ENCODE results near the gene PHOSPHO2. TPM values are rescaled to one million over a fixed set of nuclear protein-coding genes. Genes with fewer than 3 reads are reported as not detected.

The PHOSPHO2 gene
- total and polyA plus RNA-seq, 2 donors (not counting 3 experiments of a cell fraction or from before 2014, with no cell fraction given): 0.69 to 2.7 TPM

- Histone ChIP-seq H3K79me2 (ENCODE audit: control insufficient read depth, insufficient read depth, low read length) (no peaks in the 10 kb centered on the region), H4K20me1 (replicated peaks; ENCODE audit: control insufficient read depth, extremely low read depth, insufficient read depth, low read length) (no peaks in the 10 kb centered on the region), H3K27me3 (ENCODE audit: control insufficient read depth in 2 of 2, insufficient read depth in 2 of 2, low read length in 2 of 2) (no peaks in the 10 kb centered on the region), H2AFZ (ENCODE audit: low read depth, low read length) (no peak overlapping the region), H3K4me2 (ENCODE audit: insufficient read depth, low read length) (no peak overlapping the region), H3K27ac (ENCODE audit: insufficient read depth, low read depth, low read length) (no peak overlapping the region), H3K9me1 (replicated peaks; ENCODE audit: control insufficient read depth, extremely low read depth, insufficient read depth, low read length) (no peaks in the 10 kb centered on the region), H3K9ac (replicated peaks; ENCODE audit: extremely low read depth, insufficient read depth, low read length) (no peak overlapping the region), H3K4me3 (replicated peaks in 1 of 3; ENCODE audit: insufficient read depth in 1 of 3, low read depth in 1 of 3, low read length in 3 of 3) (no peak overlapping the region), H3K9me3 (replicated peaks; ENCODE audit: control insufficient read depth, insufficient read depth, low read length) (no peaks in the 10 kb centered on the region), H3K4me1 (ENCODE audit: control insufficient read depth, extremely low read depth, insufficient read depth, low read length) (no peaks in the 10 kb centered on the region), H3K36me3 (ENCODE audit: control insufficient read depth in 2 of 2, extremely low read depth in 1 of 2, insufficient read depth in 2 of 2, low read length in 2 of 2) (no peaks in the 10 kb centered on the region)
- ChIA-PET CTCF (no interaction called here), POLR2A (no interaction called here)
- no TSS peak for BruUV-seq (replicated peaks)
- TF ChIP-seq GATA2 (IDR thresholded peaks at IDR 0.05; ENCODE audit: insufficient read depth, insufficient read length, low read depth, low read length): no peak
- TF ChIP-seq MYC (IDR thresholded peaks at IDR 0.05; ENCODE audit: low read depth, low read length): no peak
- TF ChIP-seq EZH2 (IDR thresholded peaks at IDR 0.05; ENCODE audit: borderline replicate concordance, low read depth, low read length, severe bottlenecking): no peak
- no peak for TF ChIP-seq POLR2A (IDR thresholded peaks at IDR 0.05; ENCODE audit: low read depth, low read length)
- no peak for TF ChIP-seq MAX (IDR thresholded peaks at IDR 0.05; ENCODE audit: insufficient read depth, insufficient read length)
- TF ChIP-seq FOS (IDR thresholded peaks at IDR 0.05; ENCODE audit: borderline replicate concordance, insufficient read depth, low read length): no peak
- TF ChIP-seq, protein P1, sequence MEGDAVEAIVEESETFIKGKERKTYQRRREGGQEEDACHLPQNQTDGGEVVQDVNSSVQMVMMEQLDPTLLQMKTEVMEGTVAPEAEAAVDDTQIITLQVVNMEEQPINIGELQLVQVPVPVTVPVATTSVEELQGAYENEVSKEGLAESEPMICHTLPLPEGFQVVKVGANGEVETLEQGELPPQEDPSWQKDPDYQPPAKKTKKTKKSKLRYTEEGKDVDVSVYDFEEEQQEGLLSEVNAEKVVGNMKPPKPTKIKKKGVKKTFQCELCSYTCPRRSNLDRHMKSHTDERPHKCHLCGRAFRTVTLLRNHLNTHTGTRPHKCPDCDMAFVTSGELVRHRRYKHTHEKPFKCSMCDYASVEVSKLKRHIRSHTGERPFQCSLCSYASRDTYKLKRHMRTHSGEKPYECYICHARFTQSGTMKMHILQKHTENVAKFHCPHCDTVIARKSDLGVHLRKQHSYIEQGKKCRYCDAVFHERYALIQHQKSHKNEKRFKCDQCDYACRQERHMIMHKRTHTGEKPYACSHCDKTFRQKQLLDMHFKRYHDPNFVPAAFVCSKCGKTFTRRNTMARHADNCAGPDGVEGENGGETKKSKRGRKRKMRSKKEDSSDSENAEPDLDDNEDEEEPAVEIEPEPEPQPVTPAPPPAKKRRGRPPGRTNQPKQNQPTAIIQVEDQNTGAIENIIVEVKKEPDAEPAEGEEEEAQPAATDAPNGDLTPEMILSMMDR (IDR thresholded peaks at IDR 0.05; ENCODE audit: extremely low read depth in 1 of 2, insufficient read depth in 1 of 2, low read depth in 1 of 2, low read length in 2 of 2): no peak
- no peak for TF ChIP-seq POLR2AphosphoS5 (IDR thresholded peaks at IDR 0.05; ENCODE audit: insufficient read depth, low read depth, low read length)
- no peak for TF ChIP-seq JUN (IDR thresholded peaks at IDR 0.05; ENCODE audit: borderline replicate concordance, insufficient read depth, insufficient read length, low read depth)
- no peak for DNase-seq (ENCODE audit: low read depth, low spot score)
- no peak for FAIRE-seq
- intact Hi-C loops (cut with micrococcal nuclease): no loop called here
- dilution Hi-C loops (cut with MboI; ENCODE audit: extremely low pct_ligation_motif_present, low sequenced_read_pairs): no loop called here
Measured at GRCh38 chr2:169702996-169703395, 8.7 kb downstream of the PHOSPHO2 start.
